Stomach (tissue), 4 donors: ENCODE data around the gene FAM107B.

Experiments used
- POLR2A ChIP-seq, 4 donors: fragments of 450-650 bp; IDR thresholded peaks; one replicate each; pipeline ENCODE4 v1.6.1; 2016; ENCODE audit warnings: antibody characterized with exemption in 4 of 4, control low read depth in 2 of 4, mild to moderate bottlenecking in 1 of 4, moderate library complexity in 1 of 4
- TF ChIP-seq, protein P1 (sequence below), 7 experiments: fragments of 450-650 bp in 4 of 7; fragments of 200-600 bp in 3 of 7; sonication (generic) in 3 of 7; IDR thresholded peaks; one replicate each; pipeline ENCODE4 v1.5.1; 2016 to 2019; ENCODE audit warnings: antibody characterized with exemption in 7 of 7, control low read depth in 2 of 7, mild to moderate bottlenecking in 1 of 7

- TF ChIP-seq, protein P1, sequence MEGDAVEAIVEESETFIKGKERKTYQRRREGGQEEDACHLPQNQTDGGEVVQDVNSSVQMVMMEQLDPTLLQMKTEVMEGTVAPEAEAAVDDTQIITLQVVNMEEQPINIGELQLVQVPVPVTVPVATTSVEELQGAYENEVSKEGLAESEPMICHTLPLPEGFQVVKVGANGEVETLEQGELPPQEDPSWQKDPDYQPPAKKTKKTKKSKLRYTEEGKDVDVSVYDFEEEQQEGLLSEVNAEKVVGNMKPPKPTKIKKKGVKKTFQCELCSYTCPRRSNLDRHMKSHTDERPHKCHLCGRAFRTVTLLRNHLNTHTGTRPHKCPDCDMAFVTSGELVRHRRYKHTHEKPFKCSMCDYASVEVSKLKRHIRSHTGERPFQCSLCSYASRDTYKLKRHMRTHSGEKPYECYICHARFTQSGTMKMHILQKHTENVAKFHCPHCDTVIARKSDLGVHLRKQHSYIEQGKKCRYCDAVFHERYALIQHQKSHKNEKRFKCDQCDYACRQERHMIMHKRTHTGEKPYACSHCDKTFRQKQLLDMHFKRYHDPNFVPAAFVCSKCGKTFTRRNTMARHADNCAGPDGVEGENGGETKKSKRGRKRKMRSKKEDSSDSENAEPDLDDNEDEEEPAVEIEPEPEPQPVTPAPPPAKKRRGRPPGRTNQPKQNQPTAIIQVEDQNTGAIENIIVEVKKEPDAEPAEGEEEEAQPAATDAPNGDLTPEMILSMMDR (IDR thresholded peaks at IDR 0.05), result no peak
- no peak for TF ChIP-seq POLR2A (IDR thresholded peaks at IDR 0.05)
Measured at GRCh38 chr10:14645239-14645960, 129.3 kb downstream of the FAM107B start.
